Heart left ventricle (tissue), 16 donors: ENCODE results near the gene OXCT1. TPM values are rescaled to one million over a fixed set of nuclear protein-coding genes. Genes with fewer than 3 reads are reported as not detected.

Experiments
- ATAC-seq, 4 donors: fragments of 200-7000 bp; cut with Tn5 transposase; one replicate each; pipeline ENCODE4 v1.9.1; 2020 to 2022; ENCODE audit warnings: moderate library complexity in 4 of 4, mild to moderate bottlenecking in 3 of 4, moderate number of reproducible peaks in 1 of 4
- DNase-seq, 5 donors: peaks; one replicate each; pipeline ENCODE4 v3.0.0-alpha.2; 2020
- H3K27ac ChIP-seq, 12 donors: fragments of 200-600 bp; sonication (generic) in 4 of 12; one replicate each; pipeline versions ENCODE4 v1.5.0 to v1.8.0; 2016 to 2022; ENCODE audit warnings: mild to moderate bottlenecking in 2 of 12
- H3K27me3 ChIP-seq, 9 donors: fragments of 200-600 bp; sonication (generic) in 2 of 9; one replicate each; pipeline versions ENCODE4 v1.5.1 to v1.8.0; 2016 to 2022; ENCODE audit warnings: mild to moderate bottlenecking in 3 of 9
- H3K36me3 ChIP-seq, 9 donors: fragments of 200-600 bp; sonication (generic) in 2 of 9; one replicate each; pipeline versions ENCODE4 v1.5.0 to v1.8.0; 2018 to 2022; ENCODE audit warnings: mild to moderate bottlenecking in 2 of 9
- H3K4me1 ChIP-seq, 12 donors: fragments of 200-600 bp; sonication (generic) in 4 of 12; one replicate each; pipeline versions ENCODE4 v1.5.0 to v1.8.0; 2016 to 2022; ENCODE audit warnings: mild to moderate bottlenecking in 3 of 12
- H3K4me3 ChIP-seq, 12 donors: fragments of 200-600 bp; sonication (generic) in 4 of 12; one replicate each; pipeline versions ENCODE4 v1.5.0 to v1.8.0; 2017 to 2022; ENCODE audit warnings: mild to moderate bottlenecking in 9 of 12, moderate library complexity in 4 of 12
- H3K9me3 ChIP-seq, 12 donors: fragments of 200-600 bp; sonication (generic) in 4 of 12; one replicate each; pipeline versions ENCODE4 v1.5.0 to v1.8.0; 2016 to 2022; ENCODE audit warnings: mild to moderate bottlenecking in 1 of 12
- POLR2A ChIP-seq, 2 donors: fragments of 450-650 bp; IDR thresholded peaks; one replicate each; pipeline ENCODE4 v1.6.1; 2017; ENCODE audit warnings: antibody characterized with exemption in 2 of 2, mild to moderate bottlenecking in 2 of 2, moderate library complexity in 2 of 2
- WGBS, 4 donors: extraction: QIAGEN DNeasy Blood & Tissue Kit in 2 of 4; methylation state at CpG; one replicate each; pipeline versions ENCODE4 v1.1.5 to v1.1.7; 2013 to 2018; 5-methylcytosine and 5-hydroxymethylcytosine counted together
- intact Hi-C, 10 donors: fragments of 100-400 bp; cut with DNase I; formaldehyde crosslinking; loops; one replicate each; pipeline versions ENCODE4 v1.11.1 to v1.14.2; 2022
- polyA plus RNA-seq, 2 donors: library from polyadenylated mRNA; stranded (reverse); fragments of 200-250 nt; gene quantifications; one replicate each; pipeline ENCODE4 v1.2.3, GENCODE V29; 2013
- total RNA-seq, 9 donors: library from RNA; depleted of rRNA in 2 of 9; stranded (reverse); fragments of >200 nt in 2 of 9; fragmentation: NEBNext Ultra II Directional in 3 of 9; extraction: Animal tissue kit (Norgen Biotek cat#: 25700) in 3 of 9; gene quantifications; one replicate each; pipeline versions ENCODE4 v1.1.0 to v1.2.4, GENCODE V29; 2016 to 2023
- TF ChIP-seq, protein P1 (sequence below), 12 donors: fragments of 200-600 bp; sonication (generic) in 4 of 12; IDR thresholded peaks; one replicate each; pipeline versions ENCODE4 v1.5.0 to v1.8.0; 2018 to 2022; ENCODE audit warnings: antibody characterized with exemption in 12 of 12, mild to moderate bottlenecking in 5 of 12
- donor health status: ischemic (EF 13 %, LVEDD 7.1; RV severe dilation, severe dysfunction).
- donor health status: healthy with polysubstance abuse.
- donor health status: DM: no; HTN: yes; CAD: no.
- donor health status: DM: no; HTN: no; CAD: no.
- donor health status: ischemic (EF 25% LVEDD 6.9; RV normal size, moderate dysfunction).
- donor health status: ischemic (EF 25% LVEDD 5.7; RV mildly dilated, moderate dysfunction).
- donor health status: healthy.
- donor health status: DM: yes; HTN: yes; CAD: no.
- donor health status: ischemic (EF 35%, LVEDD 5.7; RV mildly dilated, moderate dysfunction).
- donor health status: nonischemic (EF 11% LVEDD 7.7; RV severe dilation, severe dysfunction).
- donor health status: DM: yes; HTN: yes; CAD: no.
- donor health status: PGD.
- donor health status: ischemic (EF 29% LVEDD 5.4; RV normal size, mild dysfunction).
- donor health status: nonischemic (EF 23%, LVEDD 6.1; RV moderate dilation, normal function).

The OXCT1 gene
- total and polyA plus RNA-seq, 11 donors, result 50.7 to 363 (median 188) TPM

DNA sequence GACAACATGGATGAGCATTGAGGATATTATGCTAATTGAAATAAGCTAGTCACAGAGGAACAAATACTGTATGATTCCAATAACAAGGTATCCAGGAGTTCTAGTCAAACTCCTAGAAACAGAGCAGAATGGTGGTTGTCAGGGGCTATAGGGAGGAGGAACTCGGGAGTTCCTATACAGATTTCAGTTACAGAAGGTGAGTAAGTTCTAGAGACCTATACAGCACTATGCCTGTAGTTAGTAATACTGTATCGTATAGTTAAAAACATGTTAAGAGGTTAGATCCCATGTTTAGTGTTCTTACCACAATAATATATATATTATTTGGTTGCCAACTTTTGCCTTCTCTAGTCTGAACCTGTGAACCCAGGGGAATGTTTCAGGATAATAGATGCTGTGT lies 7.9 kb upstream of the OXCT1 start:
- ATAC-seq, result no peak
- H3K27ac ChIP-seq, result no peak overlapping the region
- intact Hi-C loops, result no loop called here
- no peak overlapping the region for H3K4me3 ChIP-seq
- no peak for TF ChIP-seq POLR2A (IDR thresholded peaks at IDR 0.05)
- TF ChIP-seq, protein P1, sequence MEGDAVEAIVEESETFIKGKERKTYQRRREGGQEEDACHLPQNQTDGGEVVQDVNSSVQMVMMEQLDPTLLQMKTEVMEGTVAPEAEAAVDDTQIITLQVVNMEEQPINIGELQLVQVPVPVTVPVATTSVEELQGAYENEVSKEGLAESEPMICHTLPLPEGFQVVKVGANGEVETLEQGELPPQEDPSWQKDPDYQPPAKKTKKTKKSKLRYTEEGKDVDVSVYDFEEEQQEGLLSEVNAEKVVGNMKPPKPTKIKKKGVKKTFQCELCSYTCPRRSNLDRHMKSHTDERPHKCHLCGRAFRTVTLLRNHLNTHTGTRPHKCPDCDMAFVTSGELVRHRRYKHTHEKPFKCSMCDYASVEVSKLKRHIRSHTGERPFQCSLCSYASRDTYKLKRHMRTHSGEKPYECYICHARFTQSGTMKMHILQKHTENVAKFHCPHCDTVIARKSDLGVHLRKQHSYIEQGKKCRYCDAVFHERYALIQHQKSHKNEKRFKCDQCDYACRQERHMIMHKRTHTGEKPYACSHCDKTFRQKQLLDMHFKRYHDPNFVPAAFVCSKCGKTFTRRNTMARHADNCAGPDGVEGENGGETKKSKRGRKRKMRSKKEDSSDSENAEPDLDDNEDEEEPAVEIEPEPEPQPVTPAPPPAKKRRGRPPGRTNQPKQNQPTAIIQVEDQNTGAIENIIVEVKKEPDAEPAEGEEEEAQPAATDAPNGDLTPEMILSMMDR (IDR thresholded peaks at IDR 0.05), result no peak
- 72 to 83% (median 78%) methylated on average over 2 of the region's 2 CpGs for WGBS, 4 donors
- H3K9me3 ChIP-seq, result no peaks in the 10 kb centered on the region
- DNase-seq, result no peak
- H3K4me1 ChIP-seq, result no peaks in the 10 kb centered on the region
- no peaks in the 10 kb centered on the region for H3K27me3 ChIP-seq
- H3K36me3 ChIP-seq, result no peaks in the 10 kb centered on the region

DNA sequence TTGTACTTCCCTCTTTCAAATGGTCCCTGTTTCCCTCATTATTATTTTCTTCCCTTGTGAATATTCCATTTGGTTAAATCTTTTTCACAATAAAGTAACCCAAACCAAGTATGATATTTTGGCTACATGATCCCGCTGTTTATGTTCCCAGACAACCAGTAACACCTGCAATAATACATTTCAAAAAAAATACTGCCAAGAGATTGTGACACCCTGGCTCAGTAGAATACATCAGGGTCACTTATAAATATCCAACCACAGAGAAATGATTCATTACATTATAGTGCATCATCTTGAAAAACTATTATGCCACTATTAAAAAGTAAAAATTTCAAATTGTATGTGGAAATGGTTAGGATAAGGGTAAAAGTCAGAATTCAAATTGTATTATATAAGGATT lies 7.2 kb upstream of the OXCT1 start:
- no peaks in the 10 kb centered on the region for H3K4me1 ChIP-seq
- H3K27ac ChIP-seq, result no peak overlapping the region
- 90 to 100% (median 94%) methylated on average over 1 of the region's 1 CpG for WGBS, 4 donors

DNA sequence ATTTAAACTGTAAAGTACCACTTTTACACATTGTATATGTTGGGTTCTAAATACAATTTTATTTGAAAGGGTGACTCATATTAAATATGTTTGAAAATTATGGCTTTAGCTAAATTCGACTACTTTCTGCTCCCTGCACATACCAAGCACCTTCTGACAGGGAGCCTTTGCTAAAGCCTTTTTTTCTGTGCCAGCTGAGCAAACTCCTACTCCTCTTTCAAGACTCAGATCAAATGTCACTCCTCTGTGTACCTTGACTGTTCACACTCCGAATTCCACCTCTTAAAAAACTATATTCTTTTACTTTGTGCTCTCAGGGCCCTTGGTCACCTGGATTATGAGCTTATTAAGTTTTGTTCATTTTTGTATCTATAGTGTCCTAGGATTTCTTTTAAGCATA lies 6.5 kb upstream of the OXCT1 start:
- ATAC-seq (no peak), DNase-seq (no peak)
- intact Hi-C loops, result no loop called here
- whole genome bisulfite sequencing, 4 donors, result 72 to 87% (median 80%) methylated on average over 2 of the region's 2 CpGs
- no peaks in the 10 kb centered on the region for H3K27me3 ChIP-seq
- H3K4me3 ChIP-seq, result no peak overlapping the region
- H3K36me3 ChIP-seq, result no peaks in the 10 kb centered on the region
- TF ChIP-seq, protein P1 (IDR thresholded peaks at IDR 0.05), result no peak
- TF ChIP-seq POLR2A (IDR thresholded peaks at IDR 0.05), result no peak
- H3K27ac ChIP-seq, result no peak overlapping the region
- no peaks in the 10 kb centered on the region for H3K9me3 ChIP-seq
- H3K4me1 ChIP-seq, result peaks cover 0 to 7% (median under 1%) of the 10 kb centered on the region in 12 donors

More for the DNA sequence above, 7.2 kb upstream of the OXCT1 start:
- Histone ChIP-seq H3K27me3 (no peaks in the 10 kb centered on the region), H3K36me3 (no peaks in the 10 kb centered on the region), H3K9me3 (no peaks in the 10 kb centered on the region), H3K4me3 (no peak overlapping the region)
- no peak for DNase-seq
- intact Hi-C loops, result no loop called here
- no peak for TF ChIP-seq POLR2A (IDR thresholded peaks at IDR 0.05)
- TF ChIP-seq, protein P1 (IDR thresholded peaks at IDR 0.05), result no peak
- ATAC-seq, result no peak

DNA sequence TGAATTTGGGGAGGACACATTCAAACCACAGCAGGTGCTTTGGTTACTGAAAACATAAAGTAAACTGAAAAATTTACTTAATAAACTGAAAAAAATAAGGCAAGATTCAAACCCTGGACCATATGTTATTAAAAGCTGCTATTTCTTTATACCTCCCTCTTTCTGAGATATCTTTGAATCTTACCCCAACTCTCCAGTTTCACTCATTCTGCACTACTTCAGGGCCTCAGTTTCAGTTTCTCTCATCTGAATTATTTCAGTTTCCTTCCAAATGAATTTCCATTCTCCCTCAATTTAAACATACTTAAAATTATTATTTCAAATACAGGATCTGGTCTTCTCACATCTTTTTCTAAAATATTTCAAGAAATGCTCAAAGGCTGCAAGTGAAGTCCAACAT lies 4.9 kb upstream of the OXCT1 start:
- Histone ChIP-seq H3K4me3 (no peak overlapping the region), H3K27ac (no peak overlapping the region), H3K36me3 (no peaks in the 10 kb centered on the region), H3K9me3 (no peaks in the 10 kb centered on the region), H3K4me1 (peaks cover 0 to 17% (median 11%) of the 10 kb centered on the region in 12 donors), H3K27me3 (no peaks in the 10 kb centered on the region)
- DNase-seq (no peak), ATAC-seq (no peak)
- intact Hi-C loops, result no loop called here
- TF ChIP-seq, protein P1 (IDR thresholded peaks at IDR 0.05), result no peak
- no peak for TF ChIP-seq POLR2A (IDR thresholded peaks at IDR 0.05)
